NK-92 treated with Interleukin-12 subunit alpha and Interleukin-12 subunit beta, amount 100 ng/mL, for 24 hours (cell line): ENCODE measurements around the gene TNIK.

Experiments used
- DNase-seq: peaks from one replicate; lab custom pipeline; 2025; lab: John Stamatoyannopoulos, UW

The TNIK gene

DNA sequence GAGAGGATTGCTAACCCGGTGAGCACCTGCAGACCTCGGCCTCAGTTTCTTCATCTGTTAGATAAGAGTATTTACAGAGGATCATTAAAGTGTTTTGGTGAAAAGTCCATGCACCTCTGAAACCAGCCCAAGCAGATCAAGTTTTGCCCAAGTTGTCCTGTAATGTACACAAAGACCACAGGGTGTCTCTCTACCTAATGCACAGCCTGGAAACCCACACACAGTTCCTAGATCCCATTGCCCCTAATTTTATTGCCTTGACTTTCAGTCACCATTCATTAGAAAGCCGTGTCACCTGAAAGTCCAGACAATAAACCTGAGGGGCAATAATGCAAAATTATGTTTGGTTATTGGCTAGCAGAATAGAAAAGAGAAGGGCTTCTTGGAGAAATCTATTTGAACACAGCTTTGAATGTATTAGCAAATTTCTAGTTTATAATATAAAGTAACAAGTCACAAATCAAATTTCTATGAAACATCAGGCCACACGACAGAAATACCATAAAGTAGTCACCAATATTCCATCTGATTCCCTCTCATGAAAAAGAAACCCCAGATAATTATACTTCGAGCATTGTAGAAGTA, 272.4 kb downstream of the TNIK start:
- no peak for DNase-seq

DNA sequence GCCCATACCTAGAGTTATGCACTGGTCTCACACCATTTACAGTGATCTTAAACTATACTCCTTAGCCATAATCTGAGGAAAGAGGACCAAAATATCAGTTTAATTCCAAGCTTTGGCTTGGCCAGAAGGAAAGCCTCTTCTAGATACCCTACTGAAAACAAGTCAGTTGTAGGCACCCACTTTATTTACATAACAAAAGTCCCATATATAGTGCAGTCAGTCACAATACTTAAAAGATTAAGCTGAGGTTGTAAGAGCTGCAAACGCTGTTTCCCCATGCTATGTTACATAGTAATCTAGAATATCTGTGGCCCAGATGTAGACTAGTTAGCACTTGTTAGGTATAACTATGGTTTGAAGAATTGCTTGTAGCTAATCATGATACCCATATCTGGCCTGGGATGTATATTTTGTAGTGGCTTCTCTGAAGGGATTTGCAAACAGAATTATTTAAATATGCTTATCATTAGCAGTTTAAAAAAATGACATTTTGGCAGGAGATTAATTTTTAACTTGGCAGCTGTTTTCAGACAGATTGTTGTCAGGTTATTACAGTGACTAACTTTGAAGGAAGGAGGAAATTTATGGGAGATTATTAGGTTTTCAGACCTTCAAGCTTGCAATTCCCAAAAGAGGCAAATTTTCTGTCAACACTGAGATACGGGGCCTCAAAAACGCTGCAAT, 273.2 kb downstream of the TNIK start:
- no peak for DNase-seq

DNA sequence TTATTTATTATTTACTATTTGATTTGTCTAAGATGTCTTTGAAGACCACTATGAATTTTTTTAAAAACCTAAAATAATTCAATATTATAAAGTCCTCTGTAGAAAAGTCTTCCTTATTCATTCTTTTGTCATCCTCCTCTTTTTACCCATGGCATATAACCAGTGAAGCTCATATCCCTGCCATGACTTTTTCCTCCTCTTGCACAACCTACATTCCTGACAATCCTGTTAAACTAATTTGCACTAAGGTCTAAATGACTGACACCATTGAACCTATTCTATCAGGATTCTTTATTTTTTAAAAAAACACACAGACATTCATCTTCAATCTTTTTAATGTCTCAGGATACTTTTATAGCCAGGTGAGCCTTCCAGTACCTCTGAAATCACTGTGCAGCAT, 273.8 kb downstream of the TNIK start:
- no peak for DNase-seq

- no peak for DNase-seq
Measured at GRCh38 chr3:171185959-171186358, 274.2 kb downstream of the TNIK start.

DNA sequence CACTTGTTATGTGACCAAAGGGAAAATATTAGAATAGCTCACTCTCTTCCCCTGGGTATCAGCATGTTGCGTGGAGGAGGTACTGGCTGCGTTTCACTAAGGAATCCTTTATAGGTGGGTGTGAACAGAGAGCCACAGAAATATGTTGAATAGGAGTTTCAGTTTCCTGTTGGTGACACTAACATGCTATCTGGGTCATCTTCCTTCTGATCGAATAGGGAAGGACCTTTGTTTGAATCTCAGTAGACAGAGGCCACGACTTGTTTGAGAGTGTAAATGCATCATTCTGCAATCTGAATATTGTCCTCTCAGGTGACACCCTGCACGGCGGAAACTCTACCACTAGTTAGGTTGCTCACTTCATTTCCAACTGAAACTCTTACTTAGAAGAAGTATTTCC, 275.8 kb downstream of the TNIK start:
- no peak for DNase-seq

GRCh38 chr3:171183042-171183441, 277.2 kb downstream of the TNIK start:
- DNase-seq, result no peak

GRCh38 chr3:171181907-171182690, 278.1 kb downstream of the TNIK start:
- no peak for DNase-seq

DNA sequence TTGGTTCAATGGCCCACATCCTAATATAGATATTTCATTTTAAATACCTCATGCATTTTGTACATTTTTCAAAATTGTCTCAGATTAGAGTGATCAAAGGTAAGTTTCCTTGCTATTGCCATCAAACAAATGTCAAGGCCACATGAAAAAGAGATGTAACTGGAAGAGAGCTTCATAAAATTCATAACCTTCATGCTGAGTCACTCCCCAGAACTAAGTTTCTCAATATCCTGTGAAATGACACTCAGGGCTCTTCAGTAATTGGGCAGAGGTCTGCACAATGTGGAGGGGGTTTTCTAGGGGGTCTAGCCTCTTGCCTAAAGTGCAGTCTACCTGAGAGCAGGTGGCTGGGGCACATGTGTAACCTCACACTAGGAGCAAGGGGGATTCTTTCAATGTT, 281.5 kb downstream of the TNIK start:
- DNase-seq, result no peak

DNA sequence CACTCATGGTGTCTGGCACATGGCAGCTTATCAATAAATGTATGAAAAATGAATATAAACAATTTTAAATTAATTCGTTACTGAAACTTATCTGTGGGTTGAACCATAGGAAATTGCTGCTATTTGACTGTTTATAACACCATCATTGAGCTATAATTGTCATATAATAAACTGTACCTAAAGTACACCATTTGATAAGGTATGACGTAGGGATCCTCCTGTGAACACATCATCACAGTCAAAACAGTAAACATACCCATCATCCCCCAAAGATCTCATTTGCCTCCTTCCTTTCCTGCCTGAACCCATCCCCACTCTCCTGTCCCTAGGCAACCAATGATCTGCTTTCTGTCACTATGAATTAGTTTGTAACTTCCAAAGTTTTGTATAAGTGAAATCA, 282.7 kb downstream of the TNIK start:
- no peak for DNase-seq

DNA sequence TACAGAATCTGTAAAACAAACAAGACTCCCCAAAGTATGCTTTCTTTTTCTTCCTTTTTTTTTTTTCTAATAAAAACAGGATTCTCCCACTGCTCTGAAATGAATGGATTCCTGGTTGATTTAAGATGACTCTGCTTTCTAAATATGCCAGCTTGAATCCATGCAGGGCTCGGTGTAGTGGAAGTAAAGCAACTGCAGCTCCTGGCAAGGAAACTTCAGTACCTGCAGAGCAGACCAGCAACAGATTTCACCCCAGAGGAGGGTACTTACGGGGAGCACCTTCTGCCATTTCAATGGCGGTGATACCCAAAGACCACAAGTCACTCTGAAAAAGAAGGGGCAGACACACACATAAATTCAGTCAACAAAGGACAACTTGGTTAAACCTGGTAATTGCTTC, 283.1 kb downstream of the TNIK start:
- DNase-seq, result no peak

- no peak for DNase-seq
Measured at GRCh38 chr3:171176244-171176933, 283.8 kb downstream of the TNIK start.

- no peak for DNase-seq
Measured at GRCh38 chr3:171175741-171176234, 284.4 kb downstream of the TNIK start.

DNA sequence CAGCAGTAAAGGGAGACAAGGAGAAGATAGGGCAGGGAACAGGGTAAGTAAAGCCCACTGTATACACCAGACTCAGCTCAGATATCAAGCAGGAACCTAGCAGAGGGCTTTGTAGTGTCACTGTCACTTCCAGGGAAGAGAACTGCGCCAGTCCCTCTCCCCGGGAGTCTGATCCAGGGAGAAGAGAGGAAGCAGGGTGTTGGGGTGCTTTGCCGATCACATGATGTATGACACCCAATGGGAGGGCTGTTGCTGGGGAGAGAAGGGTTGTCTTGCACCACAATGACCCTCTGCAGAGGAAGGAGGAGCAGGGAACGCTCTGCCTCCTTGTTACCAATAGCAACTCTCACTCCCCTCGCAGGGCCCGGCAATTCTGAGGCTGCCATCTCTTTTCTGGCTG, 286.5 kb downstream of the TNIK start:
- no peak for DNase-seq

GRCh38 chr3:171172070-171172469, 288.1 kb downstream of the TNIK start:
- DNase-seq, result no peak

GRCh38 chr3:171169866-171170265, 290.3 kb downstream of the TNIK start:
- no peak for DNase-seq

DNA sequence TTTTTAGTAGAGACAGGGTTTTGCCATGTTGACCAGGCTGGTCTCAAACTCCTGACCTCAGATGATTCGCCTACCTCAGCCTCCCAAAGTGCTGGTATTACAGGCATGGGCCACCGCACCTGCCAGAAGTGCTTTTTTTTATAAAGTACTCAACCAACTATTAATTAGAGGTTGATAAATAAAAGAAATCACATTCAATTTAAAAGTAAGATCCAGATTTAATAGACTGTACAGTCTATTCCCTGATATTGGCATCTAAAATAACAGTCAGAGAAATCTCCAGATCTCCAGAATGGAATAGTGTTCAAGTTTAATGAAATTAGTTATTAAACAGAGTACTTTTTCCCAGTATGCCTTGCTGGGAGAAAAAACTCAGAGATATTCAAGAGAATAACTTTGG, 290.8 kb downstream of the TNIK start:
- no peak for DNase-seq

GRCh38 chr3:171168551-171168950, 291.7 kb downstream of the TNIK start:
- DNase-seq, result no peak

DNA sequence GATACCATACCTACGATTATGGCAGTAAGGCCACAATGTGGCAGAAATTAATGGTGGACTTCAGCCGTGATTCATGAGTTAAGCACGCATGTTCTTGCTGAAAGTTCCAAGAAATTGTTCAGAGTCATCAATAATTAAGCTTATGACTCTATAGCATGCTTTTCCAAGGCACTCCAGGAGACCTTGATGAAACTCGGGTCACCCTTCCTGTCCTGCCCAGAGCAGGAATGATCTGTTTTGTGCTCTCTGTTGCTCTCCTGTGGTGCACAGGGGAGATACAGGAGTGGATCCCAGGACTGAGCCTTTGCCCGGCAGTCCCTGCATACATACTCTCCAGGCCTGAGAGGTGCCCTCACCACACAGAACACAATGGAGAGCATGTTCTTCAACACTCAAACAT, 292.1 kb downstream of the TNIK start:
- no peak for DNase-seq

GRCh38 chr3:171165983-171166382, 294.2 kb downstream of the TNIK start:
- no peak for DNase-seq

DNA sequence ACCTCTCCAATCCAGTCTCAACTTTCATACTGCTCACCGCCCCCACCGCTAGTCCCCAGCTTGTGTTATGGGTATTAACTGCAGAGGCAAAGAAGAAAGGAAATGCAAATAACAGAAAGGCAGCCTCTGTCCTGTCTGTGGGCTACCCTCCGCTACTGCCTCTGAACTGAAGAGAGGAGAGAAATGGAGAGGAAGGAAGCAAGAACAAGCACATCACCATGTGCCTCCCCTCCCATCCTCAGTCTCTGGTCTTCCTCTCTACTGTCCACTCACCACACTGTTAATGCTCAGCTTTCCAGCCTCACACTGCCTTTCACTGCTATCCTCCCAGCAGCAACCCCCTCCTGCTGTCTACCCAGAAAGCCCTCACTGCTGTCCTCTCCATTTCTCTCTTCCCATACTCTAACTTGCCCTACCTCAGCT, 294.7 kb downstream of the TNIK start:
- no peak for DNase-seq

DNA sequence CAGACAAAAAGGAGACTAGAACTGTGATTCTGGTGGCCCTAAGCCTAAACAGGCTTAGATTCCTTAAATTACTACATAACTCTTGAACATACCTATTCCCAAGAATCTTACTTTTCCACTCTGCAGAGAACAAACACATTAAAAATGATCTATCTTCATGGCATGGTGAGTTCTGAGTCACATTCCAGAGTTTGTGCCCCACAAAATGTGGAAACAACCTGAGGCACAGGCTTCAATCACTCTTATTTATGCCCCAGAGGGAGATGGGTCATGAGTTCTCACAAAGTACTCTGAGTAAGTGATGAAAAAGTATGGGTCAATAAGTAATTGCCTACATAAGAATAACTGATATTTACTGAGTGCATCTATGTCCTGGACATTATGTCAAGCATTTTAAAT, 296.1 kb downstream of the TNIK start:
- DNase-seq, result no peak
